Gastrocnemius medialis (tissue), 4 donors: ENCODE results near the gene ZMYND8. TPM values are rescaled to one million over a fixed set of nuclear protein-coding genes. Genes with fewer than 3 reads are reported as not detected.

Experiments
- ATAC-seq, 2 donors: fragments of 150-250 bp; one replicate each; pipeline ENCODE4 v1.9.1; 2016
- DNase-seq, 2 donors: peaks; one replicate each; pipeline ENCODE4 v3.0.0-alpha.2; 2019
- H3K27ac ChIP-seq, 4 donors: fragments of 200-600 bp; sonication (generic); 1 replicate in 1 of 4; 2 replicates in 3 of 4; pipeline ENCODE4 v1.5.1; 2016 to 2018; ENCODE audit warnings: mild to moderate bottlenecking in 2 of 4, moderate library complexity in 1 of 4
- H3K27me3 ChIP-seq, 3 donors: fragments of 200-600 bp; sonication (generic) in 2 of 3; 1 replicate in 1 of 3; 2 replicates in 2 of 3; pipeline versions ENCODE4 v1.5.1 to v1.6.0; 2016 to 2019; ENCODE audit warnings: mild to moderate bottlenecking in 1 of 3, moderate library complexity in 1 of 3
- H3K36me3 ChIP-seq, 2 donors: fragments of 200-600 bp; sonication (generic) in 1 of 2; one replicate each; pipeline ENCODE4 v1.5.1; 2017 to 2018
- H3K4me1 ChIP-seq, 2 donors: fragments of 200-600 bp; sonication (generic) in 1 of 2; one replicate each; pipeline ENCODE4 v1.5.1; 2016 to 2017; ENCODE audit warnings: mild to moderate bottlenecking in 2 of 2
- H3K4me3 ChIP-seq, 4 donors: fragments of 200-600 bp; sonication (generic) in 3 of 4; 1 replicate in 1 of 4; 2 replicates in 3 of 4; pipeline ENCODE4 v1.5.1; 2016 to 2019; ENCODE audit warnings: mild to moderate bottlenecking in 2 of 4
- H3K9me3 ChIP-seq, 3 donors: fragments of 200-600 bp; sonication (generic) in 2 of 3; 1 replicate in 1 of 3; 2 replicates in 2 of 3; pipeline ENCODE4 v1.5.1; 2016 to 2019
- CTCF ChIP-seq, 5 experiments: fragments of 450-650 bp in 3 of 5; fragments of 200-600 bp in 2 of 5; sonication (generic) in 2 of 5; IDR thresholded peaks in 4 of 5; conservative IDR thresholded peaks in 1 of 5; 1 replicate in 4 of 5; 2 replicates in 1 of 5; pipeline ENCODE4 v1.5.1; 2016 to 2019; ENCODE audit warnings: antibody characterized with exemption in 5 of 5, mild to moderate bottlenecking in 3 of 5, moderate library complexity in 3 of 5
- POLR2A ChIP-seq, 2 donors: fragments of 450-650 bp; IDR thresholded peaks; one replicate each; pipeline ENCODE4 v1.6.1; 2017; ENCODE audit warnings: antibody characterized with exemption in 2 of 2, mild to moderate bottlenecking in 2 of 2, moderate library complexity in 2 of 2
- in situ Hi-C, 4 donors: fragments of 200-750 bp; cut with MboI; loops; one replicate each; pipeline versions ENCODE4 v1.15.0 to v1.8.0; 2017; ENCODE audit warnings: low sequenced_read_pairs in 4 of 4
- intact Hi-C: fragments of 100-400 bp; cut with DNase I; formaldehyde crosslinking; loops from one replicate; pipeline ENCODE4 v1.15.1; 2023; ENCODE audit warnings: low total_unique reads
- total RNA-seq, 4 donors: library from RNA; depleted of rRNA; stranded (reverse); fragments of >200 nt; gene quantifications; one replicate each; pipeline versions ENCODE4 v1.1.0 to v1.2.3, GENCODE V29; 2016

The ZMYND8 gene
- total RNA-seq, 4 donors from 2014 or later = 15.1 to 32.2 (median 19.7) TPM

- Histone ChIP-seq H3K36me3 (peaks cover 0 to 73% of the 10 kb centered on the region in 2 donors), H3K27me3 (no peaks in the 10 kb centered on the region), H3K4me3 (no peak overlapping the region), H3K4me1 (no peaks in the 10 kb centered on the region), H3K9me3 (no peaks in the 10 kb centered on the region), H3K27ac (no peak overlapping the region)
- in situ Hi-C loops = no loop called here
- intact Hi-C loops = no loop called here
- no peak for TF ChIP-seq CTCF (IDR thresholded peaks at IDR 0.05 in 4 of 5, conservative IDR thresholded peaks at IDR 0.05 in 1 of 5)
- no peak for ATAC-seq
- DNase-seq = no peak
Observed at GRCh38 chr20:47211036-47211435, 145.5 kb downstream of the ZMYND8 start.

- Histone ChIP-seq H3K4me1 (peaks cover 0 to under 1% of the 10 kb centered on the region in 2 donors), H3K27ac (no peak overlapping the region), H3K4me3 (no peak overlapping the region), H3K36me3 (peaks cover 0 to 67% of the 10 kb centered on the region in 2 donors), H3K27me3 (no peaks in the 10 kb centered on the region), H3K9me3 (no peaks in the 10 kb centered on the region)
- in situ Hi-C loops (no loop called here), intact Hi-C loops (no loop called here)
- ATAC-seq (no peak), DNase-seq (no peak)
- TF ChIP-seq CTCF (IDR thresholded peaks at IDR 0.05 in 4 of 5, conservative IDR thresholded peaks at IDR 0.05 in 1 of 5) (no peak), POLR2A (IDR thresholded peaks at IDR 0.05) (no peak)
Observed at GRCh38 chr20:47210470-47210869, 146.0 kb downstream of the ZMYND8 start.

- ATAC-seq = no peak
- in situ Hi-C loops = no loop called here
- peaks cover 0 to 63% of the 10 kb centered on the region in 2 donors for H3K36me3 ChIP-seq
Observed at GRCh38 chr20:47209982-47210381, 146.5 kb downstream of the ZMYND8 start.

GRCh38 chr20:47208534-47209174 lies 147.8 kb downstream of the ZMYND8 start:
- Histone ChIP-seq H3K4me3 (no peak overlapping the region), H3K9me3 (no peaks in the 10 kb centered on the region), H3K27me3 (no peaks in the 10 kb centered on the region), H3K4me1 (peaks cover 0 to 3% of the 10 kb centered on the region in 2 donors), H3K27ac (no peak overlapping the region), H3K36me3 (peaks cover 0 to 52% of the 10 kb centered on the region in 2 donors)
- no peak for ATAC-seq
- intact Hi-C loops = loop anchor here (5.0 kb wide), 1 partner anchor 54 kb away; no protein-coding TSS in a partner anchor
- TF ChIP-seq CTCF (IDR thresholded peaks at IDR 0.05 in 4 of 5, conservative IDR thresholded peaks at IDR 0.05 in 1 of 5) (no peak), POLR2A (IDR thresholded peaks at IDR 0.05) (no peak)
- DNase-seq = no peak
- in situ Hi-C loops = no loop called here

More at GRCh38 chr20:47209982-47210381, 146.5 kb downstream of the ZMYND8 start:
- H3K27ac ChIP-seq = no peak overlapping the region
- TF ChIP-seq CTCF (IDR thresholded peaks at IDR 0.05 in 4 of 5, conservative IDR thresholded peaks at IDR 0.05 in 1 of 5) (no peak), POLR2A (IDR thresholded peaks at IDR 0.05) (no peak)
- H3K27me3 ChIP-seq = no peaks in the 10 kb centered on the region
- intact Hi-C loops = loop anchor here (5.0 kb wide), 1 partner anchor 52 kb away; no protein-coding TSS in a partner anchor
- peaks cover 0 to 3% of the 10 kb centered on the region in 2 donors for H3K4me1 ChIP-seq
- no peaks in the 10 kb centered on the region for H3K9me3 ChIP-seq
- no peak overlapping the region for H3K4me3 ChIP-seq
- DNase-seq = no peak
